Stimulated activated CD4-positive, alpha-beta T cell treated with anti-CD3 and anti-CD28 coated beads, TNF-alpha, amount 100 ng/mL, for 48 hours (primary cell): ENCODE measurements around the gene LDHD.
"Not testable (repeated sequence)": the region's sequence is repeated elsewhere in the genome, so short reads cannot be mapped to it uniquely, and the experiment has no call there.

Source experiments
- DNase-seq, 3 donors: peaks; one replicate each; pipeline ENCODE4 v3.0.0-alpha.2; 2020; ENCODE audit warnings: low read depth in 3 of 3

The LDHD gene

DNA sequence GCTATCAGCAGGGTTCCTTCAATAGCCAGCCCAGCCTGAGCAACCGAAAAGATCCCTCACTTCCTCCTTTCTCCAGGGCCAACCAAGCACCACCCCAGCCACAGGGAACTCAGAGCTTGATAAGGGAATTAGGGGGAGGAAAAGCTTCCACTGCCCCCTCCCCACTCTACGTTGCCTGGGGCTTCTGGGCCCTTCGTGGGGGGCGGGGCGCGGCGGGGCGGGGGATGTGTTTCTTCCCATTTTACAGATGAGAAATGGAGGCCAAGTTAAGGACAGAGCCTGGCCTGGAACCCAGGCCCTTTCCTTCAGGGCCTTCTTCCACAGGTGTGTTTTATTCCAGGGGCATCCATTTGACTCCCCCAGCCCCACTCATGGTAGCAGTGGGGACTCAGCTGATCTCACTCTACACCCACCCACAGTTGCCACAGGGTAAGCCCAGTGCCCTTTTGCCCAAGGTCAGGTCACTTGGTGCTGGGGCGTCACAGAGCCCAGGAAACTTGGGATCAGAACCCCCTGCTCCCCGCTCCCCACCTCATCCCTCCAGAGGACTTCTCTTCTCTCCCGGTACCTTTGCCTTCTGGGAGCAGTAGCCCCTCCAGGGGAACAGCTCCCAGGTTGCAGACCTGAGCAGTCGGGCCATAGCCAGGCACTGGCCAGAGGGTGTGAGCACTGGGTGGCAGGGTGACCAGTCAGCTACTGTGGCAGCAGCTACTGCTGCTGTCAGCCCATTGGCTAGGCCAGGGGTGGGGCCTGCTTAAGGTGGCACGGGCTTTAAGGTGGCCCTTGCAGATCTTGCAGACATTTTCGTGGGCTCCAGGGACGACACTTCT is at the start of gene LDHD:
Gene LDHD, minus strand, starts transcription at position 700 of the 830 bp plus-strand sequence. Its CDS starts 60 bp downstream, at position 640.
- no peak for DNase-seq

DNA sequence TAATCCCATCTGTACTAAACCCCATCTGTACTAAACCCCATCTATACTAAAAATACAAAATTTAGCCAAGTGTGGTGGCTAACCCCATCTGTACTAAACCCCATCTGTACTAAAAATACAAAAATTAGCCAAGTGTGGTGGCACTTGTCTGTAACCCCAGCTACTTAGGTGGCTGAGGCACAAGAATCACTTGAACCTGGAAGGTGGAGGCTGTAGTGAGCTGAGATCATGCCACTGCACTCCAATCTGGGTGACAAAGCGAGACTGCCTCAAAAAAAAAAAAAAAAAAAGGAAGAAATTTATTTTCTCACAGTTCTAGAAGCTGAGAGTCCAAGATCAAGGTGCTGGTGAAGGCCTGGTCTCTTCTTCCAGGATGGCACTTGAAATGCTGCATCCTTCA is 43.8 kb upstream of the LDHD start:
- DNase-seq: no peak

- DNase-seq: no peak
Observed at GRCh38 chr16:75152635-75153034, 36.1 kb upstream of the LDHD start.

DNA sequence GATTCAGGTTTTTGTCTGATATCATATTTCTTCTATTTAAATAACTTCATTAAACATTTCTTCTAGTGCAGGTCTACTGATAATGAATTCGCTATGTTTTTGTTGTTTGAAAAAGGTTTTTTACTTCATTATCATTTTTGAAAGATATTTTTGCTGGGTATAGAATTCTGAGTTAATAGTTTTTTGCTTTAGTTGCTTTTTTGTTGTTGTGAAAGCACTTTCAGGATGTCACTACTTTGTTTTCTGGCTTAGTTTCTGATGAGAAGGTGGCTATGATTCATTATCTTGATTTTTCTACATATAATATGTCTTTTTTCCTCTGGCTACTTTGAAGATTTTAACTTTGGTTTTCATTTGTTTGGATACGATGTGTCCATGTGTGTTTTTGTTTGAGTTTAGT is 35.2 kb upstream of the LDHD start:
- no peak for DNase-seq

DNA sequence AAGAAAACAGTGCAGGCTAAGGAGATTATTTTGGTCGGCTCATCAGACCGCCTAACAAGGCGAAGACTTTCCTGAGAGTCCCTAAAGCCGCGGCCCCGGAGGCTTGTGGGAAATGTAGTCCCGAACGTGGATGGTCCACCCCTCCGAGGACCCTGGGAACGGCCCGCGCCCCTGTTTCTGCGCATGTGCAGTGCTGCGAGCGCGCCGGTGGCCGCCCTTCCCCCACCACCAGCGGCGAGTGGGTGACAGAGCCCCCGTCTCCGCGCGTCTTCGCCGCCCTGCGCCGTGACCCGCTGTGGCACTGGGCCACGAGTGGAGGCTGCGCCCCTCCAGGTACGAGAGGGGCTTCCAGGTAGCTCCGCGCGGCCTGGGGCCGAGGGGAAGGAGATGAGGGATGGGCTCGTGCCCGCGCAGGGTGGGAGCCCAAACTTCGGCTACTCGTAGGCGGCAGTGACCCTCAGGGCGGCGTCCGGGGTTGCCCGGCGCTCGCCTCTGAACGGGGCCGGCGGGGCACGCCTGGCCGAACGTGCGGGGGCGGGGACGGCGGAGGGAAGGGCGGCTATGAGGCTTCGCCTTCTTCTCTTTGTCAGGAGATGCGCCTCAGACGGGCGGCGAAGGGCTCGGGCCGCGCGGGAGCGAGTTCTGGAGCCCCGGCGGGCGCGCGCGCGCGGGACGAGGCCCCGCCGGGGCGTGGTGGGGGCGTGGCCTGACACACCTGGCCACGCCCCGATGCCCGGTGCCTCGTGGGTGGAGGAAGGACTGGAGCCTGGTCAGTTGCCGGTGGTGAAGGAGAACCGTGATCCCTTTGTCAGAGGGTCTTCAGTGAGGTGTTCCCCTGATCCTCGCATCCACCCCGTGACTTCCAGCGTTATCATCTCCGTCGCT is 32.0 kb upstream of the LDHD start, which contains the start of gene ZFP1:
Gene ZFP1, plus strand, starts transcription at position 214 of the 885 bp plus-strand sequence. CDS start 4,428 bp downstream, outside the sequence.
- peak; percentile 89 to 95 (median 94) for DNase-seq

DNA sequence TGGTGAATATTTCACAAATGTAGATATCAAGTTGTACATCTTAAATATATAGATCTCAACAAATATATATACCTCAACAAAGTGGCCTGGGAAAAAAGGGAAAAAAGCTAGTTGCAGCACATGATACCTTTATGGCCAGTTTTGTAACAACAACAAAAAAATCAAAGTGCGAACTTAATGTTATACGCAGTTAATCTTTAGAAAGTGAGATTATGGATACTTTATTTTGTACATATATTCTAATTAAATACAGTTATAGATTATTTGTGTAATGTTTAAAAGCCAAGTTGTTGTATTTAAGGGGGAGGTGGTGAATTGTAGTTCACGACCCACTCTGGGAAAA is 31.4 kb upstream of the LDHD start:
- no peak for DNase-seq

- DNase-seq: no peak
Observed at GRCh38 chr16:75143941-75144340, 27.4 kb upstream of the LDHD start.

- DNase-seq: no peak
Observed at GRCh38 chr16:75139498-75139897, 22.9 kb upstream of the LDHD start.

GRCh38 chr16:75138636-75139035 is 22.1 kb upstream of the LDHD start:
- DNase-seq: no peak

GRCh38 chr16:75138233-75138632 is 21.7 kb upstream of the LDHD start:
- DNase-seq: no peak

GRCh38 chr16:75131081-75131480 is 14.5 kb upstream of the LDHD start:
- DNase-seq: no peak

GRCh38 chr16:75130150-75130771 is 13.7 kb upstream of the LDHD start:
- no peak for DNase-seq

DNA sequence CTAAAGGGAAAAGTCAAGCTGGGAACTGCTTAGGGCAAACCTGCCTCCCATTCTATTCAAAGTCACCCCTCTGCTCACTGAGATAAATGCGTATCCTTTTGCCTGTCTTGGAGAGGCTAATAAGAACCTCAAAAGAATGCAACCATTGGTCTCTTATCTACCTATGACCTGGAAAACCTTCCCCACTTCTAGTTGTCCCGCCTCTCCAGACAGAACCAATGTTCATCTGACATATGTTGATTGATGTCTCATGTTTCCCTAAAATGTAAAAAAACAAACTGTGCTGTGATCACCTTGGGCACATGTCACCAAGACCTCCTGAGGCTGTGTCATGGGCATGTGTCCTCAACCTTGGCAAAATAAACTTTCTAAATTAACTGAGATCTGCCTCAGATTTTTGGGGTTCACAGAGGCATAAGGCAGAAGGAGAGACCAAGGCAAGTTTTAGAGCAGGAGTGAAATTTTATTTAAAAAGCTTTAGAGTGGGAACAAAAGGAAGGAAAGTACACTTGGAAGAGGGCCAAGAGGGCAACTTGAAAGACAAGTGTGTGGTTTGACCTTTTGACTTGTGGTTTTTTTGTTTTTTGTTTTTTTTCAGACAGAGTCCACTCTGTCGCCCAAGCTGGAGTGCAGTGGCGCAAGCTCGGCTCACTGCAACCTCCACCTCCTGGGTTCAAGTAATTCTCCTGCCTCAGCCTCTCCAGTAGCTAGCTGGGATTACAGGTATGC is 13.0 kb upstream of the LDHD start:
- not testable (repeated sequence) for DNase-seq

- no peak for DNase-seq
Observed at GRCh38 chr16:75127713-75128415, 11.3 kb upstream of the LDHD start.

DNA sequence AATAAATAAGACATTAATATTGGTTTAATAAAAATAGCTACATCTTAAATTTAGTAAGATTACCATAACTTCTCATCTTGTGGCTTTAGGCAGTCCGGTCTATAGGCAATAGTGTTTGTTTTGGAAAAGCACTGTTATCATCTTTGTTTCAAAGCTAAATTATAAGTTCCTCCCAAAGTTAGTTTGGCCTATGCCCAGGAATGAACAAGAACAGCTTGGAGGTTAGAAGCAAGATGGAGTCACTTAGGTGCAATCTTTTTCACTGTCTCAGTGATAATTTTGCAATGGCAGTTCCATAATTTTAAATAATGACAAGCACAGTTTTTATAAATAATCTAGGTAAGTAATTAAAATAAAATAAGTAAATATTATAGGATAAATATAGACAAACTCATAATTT is 6.0 kb upstream of the LDHD start:
- DNase-seq: no peak

DNA sequence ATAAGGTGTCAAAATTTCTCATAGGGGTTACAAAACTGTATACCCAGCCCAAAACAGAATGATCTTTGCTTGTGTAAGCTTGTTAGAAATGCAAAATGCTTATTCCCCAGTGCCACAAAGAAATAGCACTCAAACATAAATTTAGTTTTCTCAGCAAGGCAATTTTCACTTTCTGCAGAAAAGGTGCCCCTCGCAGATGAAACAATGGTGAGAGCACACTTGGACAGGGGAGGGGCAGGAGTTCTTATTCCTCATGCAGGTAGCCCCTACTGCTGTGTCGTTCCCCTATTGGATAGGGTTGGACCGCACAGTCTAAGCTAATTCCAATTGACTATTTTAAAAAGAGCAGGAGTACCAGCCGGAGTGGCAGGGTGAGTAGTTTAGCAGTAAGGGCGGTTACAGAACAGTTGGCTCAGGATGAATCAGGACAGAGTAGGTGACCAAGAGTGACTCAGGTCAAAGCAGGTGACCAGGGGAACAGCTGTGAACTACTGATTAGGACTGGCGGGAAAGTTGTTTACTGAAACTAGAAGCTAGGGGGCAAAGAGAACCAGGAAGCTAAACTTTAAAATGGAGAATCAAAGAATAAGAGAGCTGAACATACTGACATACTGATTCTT is 5.5 kb upstream of the LDHD start:
- no peak for DNase-seq

DNA sequence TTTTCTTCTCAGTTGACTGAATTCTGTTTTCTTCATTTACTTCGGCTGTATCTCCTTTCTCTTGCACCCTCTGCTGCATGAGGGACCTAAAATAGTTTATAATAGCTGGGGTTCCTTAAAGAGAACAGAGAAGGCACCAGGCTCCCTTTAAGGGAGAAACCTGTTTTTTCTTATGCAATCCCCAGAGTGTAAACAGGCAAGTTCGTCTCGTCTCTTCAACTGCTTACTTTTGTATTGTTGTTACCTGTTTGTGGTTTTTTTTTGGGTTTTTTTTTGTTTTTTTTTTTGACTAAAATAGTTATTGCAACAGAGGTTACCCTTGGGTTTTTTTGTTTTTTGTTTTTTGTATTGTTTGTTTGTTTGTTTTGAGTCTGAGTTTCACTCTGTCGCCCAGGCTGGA is 3.7 kb upstream of the LDHD start:
- DNase-seq: no peak

- no peak for DNase-seq
Observed at GRCh38 chr16:75118943-75119539, 2.5 kb upstream of the LDHD start.

DNA sequence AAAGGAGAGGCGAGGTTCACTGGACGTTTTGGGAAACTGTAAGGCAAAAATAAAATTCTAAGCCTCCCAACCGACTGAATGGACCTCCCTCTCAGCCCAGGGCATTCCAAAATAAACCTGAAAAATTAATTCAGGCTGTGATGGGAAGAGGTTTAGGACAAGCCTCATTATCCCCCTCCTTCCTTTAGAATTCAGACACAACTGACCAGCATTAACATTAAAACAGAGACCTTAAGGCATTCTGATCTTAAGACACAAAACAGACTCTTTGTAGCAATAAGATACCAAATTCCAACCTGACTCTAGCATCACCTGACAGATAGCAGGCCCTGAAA is 298 bp upstream of the LDHD start:
- DNase-seq: no peak
